Hepatocyte (in vitro differentiated cells): ENCODE data around the gene TWIST1. TPM values are rescaled to one million over a fixed set of nuclear protein-coding genes. Genes with fewer than 3 reads are reported as not detected.

Experiments used
- DNase-seq: peaks from one replicate; pipeline ENCODE4 v3.0.0-alpha.2; 2016; ENCODE audit warnings: low spot score
- H2AFZ ChIP-seq: fragments of 200-600 bp; sonication (generic); 2 replicates; pipeline ENCODE4 v1.6.0; 2016; ENCODE audit warnings: antibody characterized with exemption, mild to moderate bottlenecking
- H3K27ac ChIP-seq: fragments of 200-600 bp; sonication (generic); 2 replicates; pipeline ENCODE4 v1.5.1; 2016; ENCODE audit warnings: mild to moderate bottlenecking
- H3K27me3 ChIP-seq: fragments of 200-600 bp; sonication (generic); 2 replicates; pipeline ENCODE4 v1.6.1; 2016
- H3K36me3 ChIP-seq: fragments of 200-600 bp; sonication (generic); replicated peaks from 2 replicates; pipeline ENCODE4 v1.5.1; 2016; ENCODE audit warnings: low read depth; ENCODE audit not compliant: insufficient read depth
- H3K4me1 ChIP-seq: fragments of 200-600 bp; sonication (generic); 2 replicates; pipeline ENCODE4 v1.5.1; 2016; ENCODE audit warnings: mild to moderate bottlenecking, moderate library complexity; ENCODE audit not compliant: insufficient read depth
- H3K4me2 ChIP-seq: fragments of 200-600 bp; sonication (generic); 2 replicates; pipeline ENCODE4 v1.6.0; 2016
- H3K4me3 ChIP-seq: fragments of 200-600 bp; sonication (generic); 2 replicates; pipeline ENCODE4 v1.5.1; 2016; ENCODE audit warnings: mild to moderate bottlenecking
- H3K79me2 ChIP-seq: fragments of 200-600 bp; sonication (generic); 2 replicates; pipeline ENCODE4 v1.6.0; 2017; ENCODE audit warnings: mild to moderate bottlenecking
- H3K9me2 ChIP-seq: fragments of 200-600 bp; sonication (generic); replicated peaks from 2 replicates; pipeline ENCODE4 v1.6.0; 2017; ENCODE audit warnings: mild to moderate bottlenecking; ENCODE audit not compliant: insufficient read depth
- H3K9me3 ChIP-seq: fragments of 200-600 bp; sonication (generic); 2 replicates; pipeline ENCODE4 v1.5.1; 2016; ENCODE audit warnings: low read depth, mild to moderate bottlenecking
- H4K20me1 ChIP-seq: fragments of 200-600 bp; sonication (generic); 2 replicates; pipeline ENCODE4 v1.6.0; 2016; ENCODE audit warnings: mild to moderate bottlenecking; ENCODE audit not compliant: insufficient read depth, poor library complexity, severe bottlenecking
- CTCF ChIP-seq: fragments of 200-600 bp; sonication (generic); IDR thresholded peaks from 2 replicates; pipeline ENCODE4 v1.5.1; 2016; ENCODE audit warnings: antibody characterized with exemption, mild to moderate bottlenecking; ENCODE audit not compliant: poor library complexity
- EZH2 ChIP-seq: fragments of 200-600 bp; sonication (generic); IDR thresholded peaks from 2 replicates; pipeline ENCODE4 v1.6.1; 2016; ENCODE audit warnings: antibody characterized with exemption, mild to moderate bottlenecking, borderline replicate concordance
- EZH2phosphoT487 ChIP-seq: fragments of 200-600 bp; sonication (generic); IDR thresholded peaks from one replicate; pipeline ENCODE4 v1.6.1; 2018; ENCODE audit warnings: antibody characterized with exemption, mild to moderate bottlenecking, low read depth, moderate library complexity; ENCODE audit not compliant: unreplicated experiment, severe bottlenecking
- WGBS: methylation state at CpG from one replicate; pipeline ENCODE4 v1.1.6; 2016; ENCODE audit warnings: low lambda C conversion rate; ENCODE audit errors: missing lambda C conversion rate; 5-methylcytosine and 5-hydroxymethylcytosine counted together
- polyA plus RNA-seq: library from polyadenylated mRNA; unstranded; fragments of >200 nt; fragmentation: Nextera tagmentation; extraction: Ambion mirVana; gene quantifications from 2 replicates; pipeline ENCODE4 v1.2.1, GENCODE V29; 2016
- total RNA-seq: library from RNA; depleted of rRNA; stranded (reverse); fragments of >200 nt; gene quantifications from 2 replicates; pipeline ENCODE4 v1.2.3, GENCODE V29; 2014

TWIST1 gene
- total and polyA plus RNA-seq, 2 experiments from 2014 or later, result 23.2 to 24.7 TPM

DNA sequence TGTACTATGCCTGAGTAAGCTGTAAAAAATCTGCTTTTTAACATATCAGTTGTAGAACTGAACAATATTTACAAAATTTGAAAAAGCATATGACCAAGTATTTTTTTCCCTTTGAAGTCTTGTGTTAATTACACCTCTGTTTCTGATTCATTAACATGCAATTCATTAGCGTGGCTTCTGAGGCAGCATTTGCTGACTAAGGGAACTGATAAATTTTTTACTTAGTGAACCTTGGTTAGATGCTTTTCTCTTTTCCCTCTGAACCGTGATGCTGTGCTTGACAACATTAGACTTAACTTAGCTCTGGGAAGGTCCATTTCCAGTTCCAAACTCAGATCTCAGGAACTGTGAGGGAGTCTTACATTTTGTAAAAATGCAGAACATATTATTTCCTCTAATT, 28.1 kb downstream of the TWIST1 start:
- no peaks in the 10 kb centered on the region for H3K4me1 ChIP-seq
- H3K79me2 ChIP-seq, result no peaks in the 10 kb centered on the region
- H3K9me2 ChIP-seq, result no peaks in the 10 kb centered on the region
- H3K36me3 ChIP-seq, result no peaks in the 10 kb centered on the region
- DNase-seq, result no peak
- H2AFZ ChIP-seq, result no peak overlapping the region
- no peak overlapping the region for H3K27ac ChIP-seq
- TF ChIP-seq CTCF (no peak), EZH2 (no peak), EZH2phosphoT487 (no peak)
- WGBS, result 65% methylated on average over 2 of the region's 2 CpGs
- no peaks in the 10 kb centered on the region for H4K20me1 ChIP-seq
- H3K9me3 ChIP-seq, result no peaks in the 10 kb centered on the region
- no peak overlapping the region for H3K4me3 ChIP-seq
- H3K27me3 ChIP-seq, result no peaks in the 10 kb centered on the region
- H3K4me2 ChIP-seq, result no peak overlapping the region

GRCh38 chr7:19080093-19080492, 37.3 kb downstream of the TWIST1 start:
- Histone ChIP-seq H3K4me1 (no peaks in the 10 kb centered on the region), H2AFZ (no peak overlapping the region), H3K9me3 (no peaks in the 10 kb centered on the region), H3K4me3 (no peak overlapping the region), H3K79me2 (no peaks in the 10 kb centered on the region), H3K4me2 (no peak overlapping the region), H4K20me1 (no peaks in the 10 kb centered on the region), H3K36me3 (no peaks in the 10 kb centered on the region), H3K9me2 (no peaks in the 10 kb centered on the region), H3K27ac (no peak overlapping the region), H3K27me3 (no peaks in the 10 kb centered on the region)
- WGBS, result 43% methylated on average over 1 of the region's 1 CpG
- DNase-seq, result no peak
- TF ChIP-seq EZH2phosphoT487 (no peak), EZH2 (no peak)

GRCh38 chr7:19079066-19079465, 38.4 kb downstream of the TWIST1 start:
- Histone ChIP-seq H3K9me2 (no peaks in the 10 kb centered on the region), H3K4me3 (no peak overlapping the region), H3K79me2 (no peaks in the 10 kb centered on the region), H3K36me3 (no peaks in the 10 kb centered on the region), H3K4me2 (no peak overlapping the region), H3K4me1 (no peaks in the 10 kb centered on the region), H3K27ac (no peak overlapping the region), H4K20me1 (no peaks in the 10 kb centered on the region), H2AFZ (no peak overlapping the region), H3K9me3 (no peaks in the 10 kb centered on the region), H3K27me3 (no peaks in the 10 kb centered on the region)
- TF ChIP-seq EZH2 (no peak), EZH2phosphoT487 (no peak), CTCF (no peak)
- no peak for DNase-seq
- WGBS, result 51% methylated on average over 4 of the region's 4 CpGs

DNA sequence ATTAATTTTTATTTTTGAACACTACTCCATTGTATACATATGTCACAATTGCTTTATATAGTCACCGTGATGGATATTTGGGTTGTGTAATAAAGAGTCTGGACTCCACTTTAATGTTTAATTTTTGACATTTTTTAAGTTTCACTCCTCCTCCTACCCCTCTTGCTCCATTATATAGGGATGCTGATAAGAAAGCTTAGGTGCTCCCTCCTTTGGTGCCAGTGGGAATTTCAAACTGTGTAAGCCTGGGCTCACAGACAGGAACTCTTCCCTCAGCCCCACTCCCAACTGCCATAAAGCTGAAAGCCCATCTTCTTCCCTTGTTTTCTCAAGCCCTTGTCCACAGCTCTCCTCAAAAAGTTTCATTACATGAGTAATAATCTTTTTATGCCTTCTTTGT, 47.6 kb downstream of the TWIST1 start:
- no peak overlapping the region for H2AFZ ChIP-seq
- H3K79me2 ChIP-seq, result no peaks in the 10 kb centered on the region
- H3K9me3 ChIP-seq, result no peaks in the 10 kb centered on the region
- H3K27ac ChIP-seq, result no peak overlapping the region
- H3K4me2 ChIP-seq, result no peak overlapping the region
- no peak for DNase-seq
- no peak for TF ChIP-seq CTCF
- TF ChIP-seq EZH2, result no peak
- no peak for TF ChIP-seq EZH2phosphoT487
- H3K9me2 ChIP-seq, result no peaks in the 10 kb centered on the region
- no peaks in the 10 kb centered on the region for H4K20me1 ChIP-seq
- 76% methylated on average over 1 of the region's 1 CpG for WGBS
- no peaks in the 10 kb centered on the region for H3K27me3 ChIP-seq
- H3K4me1 ChIP-seq, result no peaks in the 10 kb centered on the region
- H3K4me3 ChIP-seq, result no peak overlapping the region
- no peaks in the 10 kb centered on the region for H3K36me3 ChIP-seq
